Middle frontal gyrus (tissue), 1 donor: Measurements from ENCODE around the gene FAM9C.

Experiments used
- DNase-seq: peaks from one replicate; pipeline ENCODE4 v3.0.0-alpha.2; 2015; ENCODE audit warnings: low spot score; ENCODE audit errors: extremely low spot score

The FAM9C gene

DNA sequence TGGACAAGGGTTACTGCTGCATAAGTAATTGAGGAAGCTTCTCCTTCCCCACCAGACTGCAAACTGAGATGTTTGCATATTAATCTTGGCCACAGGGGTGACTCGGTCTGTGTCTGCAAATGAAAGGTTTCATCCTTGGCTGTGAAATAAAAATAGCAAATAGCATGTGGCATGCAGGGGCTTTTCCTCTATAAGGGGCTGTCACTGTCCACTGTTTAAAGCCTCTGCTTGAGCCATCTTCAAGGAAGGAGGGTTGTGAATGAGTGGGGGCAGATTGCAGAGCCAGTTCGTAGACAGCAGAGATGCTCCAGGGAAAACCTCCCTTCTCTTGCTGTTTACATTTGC, 36.3 kb downstream of the FAM9C start:
- no peak for DNase-seq

DNA sequence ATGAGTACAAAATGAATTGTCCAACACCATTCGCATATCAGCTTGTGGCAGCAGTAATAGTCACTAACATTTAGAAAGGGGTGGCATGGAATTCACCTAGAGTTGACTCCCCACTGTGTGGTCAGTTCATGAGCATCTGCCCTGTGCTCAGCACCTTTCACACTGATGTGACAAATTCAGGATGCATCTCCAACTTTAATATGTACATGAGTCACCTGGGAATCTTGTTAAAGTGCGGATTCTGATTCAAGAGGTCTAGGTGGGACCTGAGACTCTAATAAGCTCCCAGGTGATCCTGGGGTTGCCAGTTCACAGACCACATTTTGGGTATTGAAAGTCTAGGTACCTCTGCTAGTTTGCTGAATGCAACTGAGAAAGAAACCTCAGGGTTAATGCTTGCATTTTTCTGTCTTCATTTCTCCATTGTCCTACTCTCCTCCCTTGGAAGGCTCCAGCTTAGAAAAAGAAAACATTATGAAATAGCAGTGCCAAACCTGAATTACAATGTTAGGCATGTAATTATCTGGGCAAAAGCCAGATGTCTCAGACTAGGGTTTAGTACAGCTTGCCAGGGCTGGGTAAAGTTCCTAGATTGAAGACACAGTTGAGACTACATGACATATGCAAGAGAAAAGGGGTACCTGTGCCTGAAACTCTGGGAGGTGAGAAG, 36.8 kb downstream of the FAM9C start:
- no peak for DNase-seq

DNA sequence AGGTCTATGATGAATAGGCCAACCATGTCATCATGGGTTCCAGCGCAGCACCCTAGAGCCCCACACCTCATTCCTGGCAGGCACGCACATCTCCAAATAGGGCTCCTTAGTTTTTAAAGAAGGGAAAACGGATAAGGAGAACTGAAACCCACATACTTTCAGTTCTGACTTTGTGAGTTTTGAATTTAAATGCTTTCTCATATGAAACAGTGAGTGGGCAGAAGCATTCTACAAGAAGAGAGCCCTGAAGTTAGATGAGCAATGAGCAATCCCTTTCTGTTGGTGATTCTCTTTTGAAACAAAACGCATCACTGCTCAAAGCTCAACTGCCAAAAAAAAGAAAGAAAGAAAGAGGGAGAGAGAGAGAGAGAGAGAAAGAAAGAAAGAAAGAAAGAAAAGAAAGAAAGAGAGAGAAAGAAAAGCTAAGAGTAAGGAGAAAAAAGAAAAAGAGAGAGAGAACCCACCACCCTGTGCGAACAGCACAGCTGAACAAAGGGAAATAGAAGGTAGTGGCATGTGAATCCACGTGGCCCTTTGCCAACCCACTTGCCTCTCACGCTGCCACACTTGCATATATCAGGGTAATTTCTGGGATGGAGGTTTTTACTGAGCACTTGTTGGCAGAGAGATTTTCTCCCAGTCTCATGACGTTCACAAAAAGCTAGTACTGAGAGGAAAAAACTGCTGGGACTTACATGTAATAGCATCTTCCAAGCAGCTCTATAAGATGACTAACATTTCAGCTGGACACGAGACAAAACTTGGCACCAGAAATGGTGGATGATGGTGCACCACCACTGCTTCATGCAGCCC, 38.6 kb downstream of the FAM9C start:
- no peak for DNase-seq

DNA sequence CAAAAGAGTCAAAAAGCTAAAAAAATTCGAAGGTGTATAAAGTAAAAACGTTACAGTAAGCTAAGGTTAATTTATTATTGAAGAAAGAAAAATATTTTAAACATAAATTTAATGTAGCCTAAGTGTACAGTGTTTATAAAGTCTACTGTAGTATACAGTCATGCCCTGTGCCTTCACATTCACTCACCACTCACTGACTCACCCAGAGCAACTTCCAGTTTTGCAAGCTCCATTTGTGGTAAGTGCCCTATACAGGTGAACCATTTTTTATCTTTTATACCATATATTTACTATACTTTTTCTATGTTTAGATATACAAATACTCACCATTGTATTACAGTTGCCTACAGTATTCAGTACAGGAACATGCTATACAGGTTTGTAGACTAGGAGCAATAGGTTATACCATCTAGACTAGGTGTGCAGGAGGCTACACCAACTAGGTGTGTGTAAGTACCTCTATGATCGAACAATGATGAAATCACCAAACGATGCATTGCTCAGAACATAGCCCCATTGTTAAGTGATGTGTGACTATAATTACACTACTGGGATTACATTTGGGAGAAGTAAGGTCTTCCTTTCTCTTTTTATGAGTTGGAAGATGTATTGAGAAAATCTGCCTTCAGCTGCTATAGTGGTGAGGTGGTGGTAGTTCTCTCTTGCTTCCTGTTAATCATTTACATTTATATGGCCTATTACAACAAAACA, 42.3 kb downstream of the FAM9C start:
- DNase-seq: no peak

DNA sequence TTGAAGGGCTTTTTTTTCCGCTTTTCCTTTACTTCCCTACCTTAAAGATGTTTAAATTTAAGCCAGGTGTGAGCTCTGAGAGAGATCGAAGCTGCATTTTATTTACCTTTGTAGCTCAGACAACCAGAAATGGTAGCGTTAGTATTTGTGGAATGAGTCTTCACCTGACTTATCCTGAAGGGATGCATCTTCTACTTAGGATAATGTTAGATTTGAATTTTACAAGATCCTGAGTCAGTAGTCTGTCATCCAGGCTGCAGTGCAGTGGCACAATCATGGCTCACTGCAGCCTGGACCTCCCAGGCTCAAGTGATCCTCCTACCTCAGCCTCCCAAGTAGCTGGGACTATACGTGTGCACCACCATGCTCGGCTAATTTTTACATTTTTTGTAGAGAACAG, 43.3 kb downstream of the FAM9C start:
- no peak for DNase-seq

GRCh38 chrX:13000301-13000811, 44.1 kb downstream of the FAM9C start:
- no peak for DNase-seq

DNA sequence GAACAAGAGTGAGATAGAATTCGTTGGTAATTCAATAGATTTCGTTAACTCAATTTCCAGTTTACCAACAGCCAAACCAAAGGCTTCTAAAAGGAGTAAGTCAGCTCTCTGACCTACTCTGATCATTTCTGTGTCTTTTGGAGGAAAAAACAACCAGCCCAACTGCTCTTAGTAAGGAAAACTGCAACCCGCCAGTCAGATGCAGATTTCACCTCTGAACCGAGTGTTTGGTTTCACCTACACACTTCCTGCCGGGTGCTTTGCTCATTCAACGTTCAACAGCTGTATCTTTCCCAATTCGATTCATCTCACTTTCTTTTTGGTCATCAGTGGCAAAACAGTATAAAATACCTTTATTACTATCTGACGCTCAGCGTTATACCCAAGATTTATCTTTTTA, 45.0 kb downstream of the FAM9C start:
- no peak for DNase-seq

DNA sequence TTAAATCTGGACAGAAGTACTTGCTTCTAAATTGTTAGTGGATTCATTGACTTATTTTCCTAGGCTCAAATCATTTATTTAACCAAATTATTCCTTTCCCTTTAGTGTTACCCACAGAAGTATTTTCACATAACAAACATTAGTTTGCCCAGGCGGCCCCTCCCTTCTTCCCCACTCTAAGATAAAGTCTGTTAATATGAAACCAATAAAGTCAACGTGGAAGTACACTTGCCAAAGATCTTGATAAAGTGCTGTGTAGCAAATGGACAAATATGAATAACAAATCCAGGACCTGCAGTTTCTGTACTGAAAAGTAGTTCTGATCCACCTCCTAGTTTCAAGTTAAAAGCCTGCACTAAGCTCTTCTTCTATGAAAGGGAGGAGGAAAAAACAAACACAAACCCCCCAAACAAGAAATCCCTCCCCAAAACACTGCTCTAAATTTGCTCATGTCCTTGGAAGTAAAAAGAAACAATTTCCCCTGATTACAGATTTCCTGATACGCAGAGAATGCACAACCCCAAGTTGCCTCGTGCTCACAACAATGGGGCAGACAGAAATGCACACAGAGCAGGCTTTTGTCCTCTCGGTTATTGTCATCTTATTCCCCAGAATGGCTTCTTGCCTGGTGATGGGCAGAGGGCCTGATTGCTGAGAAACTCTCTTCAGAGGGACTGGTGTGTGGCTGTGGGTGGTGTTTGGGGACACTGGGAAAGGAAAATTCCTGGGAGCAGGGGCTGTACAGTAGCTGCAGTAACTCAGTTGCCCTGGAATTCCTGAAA, 46.3 kb downstream of the FAM9C start:
- no peak for DNase-seq

- no peak for DNase-seq
Measured at GRCh38 chrX:12996934-12997435, 47.4 kb downstream of the FAM9C start.

GRCh38 chrX:12994321-12994720, 50.1 kb downstream of the FAM9C start:
- no peak for DNase-seq

DNA sequence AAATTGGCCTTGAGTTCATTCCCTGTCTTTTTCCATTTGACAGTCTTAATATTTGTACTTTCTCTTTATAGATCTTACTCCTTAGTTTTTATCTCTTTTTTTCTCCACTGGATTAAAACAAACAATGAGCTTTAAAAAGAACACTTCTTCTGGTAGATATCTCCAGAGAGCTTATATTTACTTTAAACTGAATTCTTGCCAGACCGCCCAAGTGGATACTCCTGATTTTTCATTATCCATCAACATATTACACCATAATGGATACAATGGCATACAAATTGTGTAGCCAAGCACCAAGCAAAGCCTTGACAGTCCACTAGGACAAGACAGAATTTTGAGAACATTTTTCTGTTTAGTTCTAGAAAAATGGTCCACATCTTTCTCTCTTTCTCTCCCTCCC, 50.6 kb downstream of the FAM9C start:
- no peak for DNase-seq

- no peak for DNase-seq
Measured at GRCh38 chrX:12992544-12993118, 51.8 kb downstream of the FAM9C start.

GRCh38 chrX:12991575-12991974, 52.8 kb downstream of the FAM9C start:
- no peak for DNase-seq

DNA sequence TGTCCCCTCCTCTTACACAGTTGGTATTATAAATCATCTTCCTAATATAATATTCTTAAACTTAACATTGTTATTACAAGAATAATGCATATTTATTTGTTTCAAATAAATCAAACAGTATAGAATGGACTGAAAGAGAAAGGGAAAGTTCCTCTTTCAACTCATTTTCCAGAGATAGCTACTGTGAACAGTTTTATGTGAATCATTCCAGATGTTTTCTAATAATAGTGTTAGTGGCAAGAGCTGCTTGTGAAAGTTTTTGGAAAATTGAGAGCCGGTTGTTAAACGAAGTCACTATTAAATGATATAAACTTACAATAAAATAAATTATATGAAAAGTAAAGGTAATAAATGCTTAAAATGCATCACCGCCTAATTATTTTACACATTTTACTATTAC, 55.0 kb downstream of the FAM9C start:
- no peak for DNase-seq

DNA sequence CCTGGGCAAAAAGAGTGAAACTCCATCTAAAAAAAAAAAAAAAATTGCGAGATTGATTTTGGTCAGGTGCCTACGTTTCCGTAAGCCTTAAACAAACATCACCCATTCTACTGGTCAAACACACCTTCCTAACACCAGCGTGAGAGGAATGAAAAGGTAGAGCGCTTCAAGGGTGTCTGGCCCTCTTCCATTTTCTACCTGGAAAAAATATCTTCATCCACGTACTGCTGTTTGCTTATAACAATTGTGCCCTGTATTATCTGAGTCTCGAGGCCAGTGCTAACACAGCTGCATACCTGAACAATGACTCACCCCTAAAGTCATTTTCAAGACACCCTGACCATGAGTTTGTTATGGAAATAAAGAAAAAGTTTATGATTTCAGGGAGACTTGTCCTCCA, 55.6 kb downstream of the FAM9C start:
- DNase-seq: no peak

- DNase-seq: no peak
Measured at GRCh38 chrX:12987900-12988594, 56.4 kb downstream of the FAM9C start.

DNA sequence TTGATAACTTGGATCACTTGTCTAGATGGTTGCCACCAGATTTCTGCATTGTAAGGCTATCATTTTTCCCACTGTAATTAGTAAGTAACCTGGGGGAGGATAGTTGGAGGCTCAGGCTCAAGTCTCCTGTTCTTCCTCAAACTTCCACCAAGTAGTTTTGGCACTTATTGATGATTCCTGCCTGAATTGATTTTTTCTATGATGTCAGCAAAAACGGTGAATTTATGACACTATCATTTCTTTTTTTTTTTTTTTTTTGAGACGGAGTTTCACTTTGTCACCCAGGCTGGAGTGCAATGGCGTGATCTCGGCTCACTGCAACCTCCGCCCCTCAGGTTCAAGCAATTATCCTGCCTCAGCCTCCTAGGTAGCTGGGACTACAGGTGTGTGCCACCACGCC, 57.1 kb downstream of the FAM9C start:
- no peak for DNase-seq

GRCh38 chrX:12986886-12987285, 57.5 kb downstream of the FAM9C start:
- no peak for DNase-seq

DNA sequence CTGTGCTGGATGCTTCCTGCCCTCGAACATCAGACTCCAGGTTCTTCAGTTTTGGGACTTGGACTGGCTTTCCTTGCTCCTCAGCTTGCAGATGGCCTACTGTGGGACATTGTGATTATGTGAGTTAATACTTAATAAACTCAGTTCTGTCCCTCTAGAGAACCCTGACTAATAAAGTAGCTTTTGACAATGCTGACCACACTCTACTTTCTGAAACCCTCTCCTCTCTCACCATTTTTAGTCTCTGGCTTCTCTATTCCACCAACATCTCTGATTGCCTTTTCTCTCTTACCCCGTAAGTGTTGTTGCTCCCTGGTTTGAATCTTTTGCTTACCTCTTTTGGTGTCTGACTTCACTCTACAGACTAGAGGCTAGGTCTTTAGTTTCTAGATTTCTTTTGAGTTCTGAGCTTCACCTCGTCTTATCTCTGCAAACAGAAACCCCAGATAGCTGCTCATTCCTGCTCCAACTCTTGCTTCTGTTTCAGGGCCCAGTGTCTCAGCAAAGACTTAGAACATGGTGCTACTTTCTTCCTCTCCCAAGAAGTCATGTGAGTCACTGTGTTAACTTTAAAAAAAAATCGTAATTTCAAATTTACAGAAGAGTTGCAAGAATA, 58.1 kb downstream of the FAM9C start:
- DNase-seq: no peak
